Activated T-cell treated with anti-CD3 and anti-CD28 coated beads, Interleukin-2, amount 50 U/mL, for 1 hour (primary cell): ENCODE results near the gene ELL2.
A peak's percentile ranks its signal among the peaks of the same experiment; 100 is the strongest.
"Not testable (repeated sequence)": the region's sequence is repeated elsewhere in the genome, so short reads cannot be mapped to it uniquely, and the experiment has no call there.

ENCODE experiments used
- DNase-seq: peaks from one replicate; pipeline ENCODE4 v3.0.0-alpha.2; 2020

ELL2 gene

DNA sequence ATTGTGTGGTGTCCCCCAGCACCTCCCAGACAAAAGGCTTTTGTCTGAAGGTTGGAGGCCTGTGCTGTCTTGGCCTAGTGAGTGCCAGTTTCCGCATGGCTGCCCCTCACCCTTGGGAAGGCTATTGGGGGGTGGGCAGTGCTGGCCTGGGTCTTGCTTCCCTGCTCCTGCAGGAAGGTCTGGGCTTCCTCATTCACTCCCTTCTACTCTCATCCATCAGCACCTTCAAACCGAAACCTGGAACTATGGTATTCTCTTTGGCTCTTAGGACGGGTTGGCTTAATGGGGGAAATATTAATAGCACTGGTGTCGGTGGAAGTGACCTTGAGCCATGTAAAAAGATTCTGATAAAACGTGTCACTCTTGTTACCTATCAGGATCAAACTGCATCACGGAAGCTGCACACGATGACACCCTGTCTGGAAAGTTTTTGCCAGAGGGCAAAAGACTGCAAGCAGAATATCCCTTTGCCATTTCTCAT, 105.1 kb downstream of the ELL2 start:
- no peak for DNase-seq

- no peak for DNase-seq
Observed at GRCh38 chr5:95853490-95853889, 108.2 kb downstream of the ELL2 start.

DNA sequence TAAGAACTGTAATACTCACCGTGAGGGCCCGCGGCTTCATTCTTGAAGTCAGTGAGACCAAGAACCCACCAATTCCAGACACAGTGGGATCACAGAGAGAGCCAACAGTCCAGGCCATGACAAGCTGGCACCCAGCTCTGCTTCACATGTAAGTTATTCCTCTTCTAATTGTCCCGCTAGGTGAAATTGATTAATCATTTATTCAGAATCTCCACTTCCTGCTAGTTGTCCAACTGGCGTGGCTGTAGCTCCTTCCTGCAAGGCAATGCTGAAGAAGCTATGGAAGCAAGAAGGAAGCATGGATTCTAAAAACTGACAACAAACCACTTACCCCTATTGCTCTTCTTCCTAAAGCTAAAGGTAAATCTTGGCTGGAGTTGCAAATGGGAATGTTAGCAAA, 109.1 kb downstream of the ELL2 start:
- no peak for DNase-seq

DNA sequence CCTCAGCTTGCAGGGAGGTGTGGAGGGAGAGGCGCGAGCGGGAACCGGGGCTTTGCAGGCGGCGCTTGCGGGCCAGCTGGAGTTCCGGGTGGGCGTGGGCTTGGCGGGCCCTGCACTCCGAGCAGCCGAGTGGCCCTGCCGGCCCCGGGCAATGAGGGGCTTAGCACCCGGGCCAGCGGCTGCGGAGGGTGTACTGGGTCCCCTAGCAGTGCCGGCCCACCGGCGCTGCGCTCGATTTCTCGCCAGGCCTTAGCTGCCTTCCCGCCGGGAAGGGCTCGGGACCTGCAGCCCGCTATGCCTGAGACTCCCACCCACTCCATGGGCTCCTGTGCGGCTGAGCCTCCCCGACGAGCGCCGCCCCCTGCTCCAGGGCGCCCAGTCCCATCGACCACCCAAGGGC, 110.5 kb downstream of the ELL2 start:
- not testable (repeated sequence) for DNase-seq

DNA sequence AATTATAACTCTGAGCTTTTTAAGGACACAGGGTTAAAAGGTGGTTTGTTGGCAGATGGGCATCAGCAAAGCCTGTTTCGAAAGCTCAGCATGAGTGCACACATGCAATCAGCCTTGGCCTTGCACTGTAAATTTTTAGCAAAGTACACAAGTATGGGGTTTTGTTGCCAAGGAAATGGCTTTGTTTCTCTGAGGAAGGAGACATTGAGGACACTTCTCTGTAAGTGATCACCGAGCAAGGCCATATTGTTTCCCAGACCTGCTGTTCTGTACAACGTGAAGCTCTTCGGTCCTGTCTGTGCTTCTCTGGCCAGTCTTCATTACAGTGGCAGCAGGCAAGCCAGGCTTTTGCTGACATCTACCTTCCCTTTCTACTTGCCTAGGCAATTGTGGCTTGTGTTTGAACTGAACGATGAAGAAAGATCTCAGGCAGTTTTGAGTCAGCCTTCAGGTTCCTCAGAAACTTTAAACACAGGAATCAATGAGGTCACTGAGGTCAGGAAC, 111.2 kb downstream of the ELL2 start:
- DNase-seq = no peak

GRCh38 chr5:95848701-95849100, 113.0 kb downstream of the ELL2 start:
- DNase-seq = no peak

DNA sequence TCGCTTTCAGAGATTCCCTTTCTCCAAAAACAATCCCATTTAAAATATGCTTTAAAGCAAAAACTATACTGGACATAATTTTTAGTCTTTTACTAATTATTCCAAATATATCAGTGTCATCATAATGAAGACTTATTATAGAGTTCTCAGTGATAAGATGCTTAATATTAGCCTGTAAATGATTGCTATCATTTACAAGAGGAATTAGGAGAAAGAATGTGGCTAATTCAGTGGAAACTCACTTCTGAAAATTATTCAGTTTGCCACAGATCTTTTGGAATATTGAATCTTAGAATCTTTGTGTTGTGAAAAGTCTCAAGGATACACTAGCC, 114.4 kb downstream of the ELL2 start:
- DNase-seq = no peak

GRCh38 chr5:95846554-95847260, 114.9 kb downstream of the ELL2 start:
- DNase-seq = peak; percentile 64

GRCh38 chr5:95845391-95845790, 116.3 kb downstream of the ELL2 start:
- DNase-seq = no peak

- no peak for DNase-seq
Observed at GRCh38 chr5:95843733-95844223, 117.9 kb downstream of the ELL2 start.

GRCh38 chr5:95842854-95843544, 118.7 kb downstream of the ELL2 start:
- DNase-seq = peak; percentile 60

GRCh38 chr5:95841914-95842812, 119.5 kb downstream of the ELL2 start:
- DNase-seq = no peak

- DNase-seq = no peak
Observed at GRCh38 chr5:95840956-95841705, 120.5 kb downstream of the ELL2 start.

DNA sequence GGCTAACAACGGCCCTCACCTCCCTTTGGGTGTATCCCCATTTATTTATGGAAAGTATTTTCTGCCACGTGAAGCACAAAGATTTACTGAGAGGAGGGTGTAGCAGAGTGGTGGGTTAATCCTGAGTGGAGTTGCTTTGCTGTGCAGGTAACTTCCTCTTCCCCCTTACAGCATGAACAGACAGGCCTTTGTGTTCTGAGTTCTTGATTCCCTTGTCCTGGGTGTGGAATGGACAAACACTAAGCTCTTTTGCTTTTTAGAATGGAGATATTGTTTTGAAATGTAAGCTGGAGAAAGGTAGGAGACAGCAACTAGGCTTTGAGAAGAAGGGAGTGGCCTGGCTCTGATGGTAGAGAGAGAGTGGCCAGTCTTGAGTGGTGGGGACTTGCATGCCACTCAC, 122.0 kb downstream of the ELL2 start:
- no peak for DNase-seq

GRCh38 chr5:95838556-95838955, 123.1 kb downstream of the ELL2 start:
- DNase-seq = no peak

DNA sequence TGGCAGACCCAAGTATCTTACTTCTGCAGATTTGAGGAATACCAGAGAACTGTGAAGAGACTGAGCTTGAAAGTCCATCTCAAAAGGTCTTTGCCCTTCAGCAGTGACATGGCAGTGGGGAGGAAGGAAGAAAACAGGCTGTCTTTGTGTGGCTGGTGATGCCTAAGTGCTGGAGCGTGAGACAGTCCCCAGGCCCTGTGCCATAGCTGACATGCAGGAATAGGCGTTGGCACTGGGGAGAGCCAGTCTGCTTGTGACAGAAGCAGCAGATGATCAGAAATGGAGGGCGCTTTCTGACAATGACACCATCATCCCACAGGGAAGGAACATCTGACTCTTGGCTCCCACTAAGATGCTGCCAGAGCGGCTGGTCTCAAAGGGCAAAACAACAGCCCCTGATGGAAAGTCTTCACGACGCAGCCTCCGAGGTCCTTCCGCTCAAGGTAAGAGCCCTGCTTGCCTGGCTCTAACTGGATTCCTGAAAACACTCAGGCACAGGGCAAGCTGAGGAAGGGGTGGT, 123.6 kb downstream of the ELL2 start:
- DNase-seq = no peak

GRCh38 chr5:95837492-95837891, 124.2 kb downstream of the ELL2 start:
- DNase-seq = no peak

DNA sequence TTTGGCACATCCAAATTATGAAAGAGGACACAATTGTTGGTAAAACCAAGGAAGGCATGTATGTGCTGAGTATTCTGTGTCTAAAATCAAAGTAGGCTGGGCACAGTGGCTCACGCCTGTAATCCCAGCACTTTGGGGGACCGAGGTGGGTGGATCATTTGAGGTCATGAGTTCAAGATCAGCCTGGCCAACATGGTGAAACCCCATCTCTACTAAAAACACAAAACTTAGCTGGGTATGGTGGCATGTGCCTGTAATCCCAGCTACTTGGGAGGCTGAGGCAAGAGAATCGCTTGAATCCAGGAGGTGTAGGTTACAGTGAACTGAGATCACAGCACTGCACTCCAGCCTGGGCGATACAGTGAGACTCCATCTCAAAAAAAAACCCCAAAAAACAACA, 124.7 kb downstream of the ELL2 start:
- DNase-seq = not testable (repeated sequence)

- DNase-seq = no peak
Observed at GRCh38 chr5:95836544-95836943, 125.1 kb downstream of the ELL2 start.

GRCh38 chr5:95835682-95836385, 125.8 kb downstream of the ELL2 start:
- DNase-seq = no peak
